Upper lobe of right lung (tissue), 1 donor: ENCODE measurements around the gene IGSF21. TPM values are rescaled to one million over a fixed set of nuclear protein-coding genes. Genes with fewer than 3 reads are reported as not detected.

ENCODE experiments used
- ATAC-seq: fragments of 200-7000 bp; cut with Tn5 transposase; one replicate; pipeline ENCODE4 v1.9.1; 2020; ENCODE audit warnings: mild to moderate bottlenecking, moderate library complexity
- DNase-seq: peaks from one replicate; pipeline ENCODE4 v3.0.0-alpha.2; 2020
- H3K27ac ChIP-seq: fragments of 200-600 bp; one replicate; pipeline ENCODE4 v1.8.0; 2022
- H3K27me3 ChIP-seq: fragments of 200-600 bp; one replicate; pipeline ENCODE4 v1.8.0; 2022; ENCODE audit warnings: mild to moderate bottlenecking
- H3K36me3 ChIP-seq: fragments of 200-600 bp; one replicate; pipeline ENCODE4 v1.8.0; 2022
- H3K4me1 ChIP-seq: fragments of 200-600 bp; one replicate; pipeline ENCODE4 v1.8.0; 2022
- H3K4me3 ChIP-seq: fragments of 200-600 bp; one replicate; pipeline ENCODE4 v1.8.0; 2022; ENCODE audit warnings: mild to moderate bottlenecking
- H3K9me3 ChIP-seq: fragments of 200-600 bp; one replicate; pipeline ENCODE4 v1.8.0; 2022
- intact Hi-C: fragments of 100-400 bp; cut with DNase I; formaldehyde crosslinking; loops from one replicate; pipeline ENCODE4 v1.11.0; 2022
- total RNA-seq: library from RNA; stranded (reverse); fragmentation: NEBNext Ultra II Directional; extraction: Animal tissue kit (Norgen Biotek cat#: 25700); gene quantifications from one replicate; pipeline ENCODE4 v1.2.1, GENCODE V29; 2021
- TF ChIP-seq, protein P1 (sequence below): fragments of 200-600 bp; IDR thresholded peaks from one replicate; pipeline ENCODE4 v1.8.0; 2022; ENCODE audit warnings: antibody characterized with exemption
- donor health status: DM: no; HTN: yes; CAD: no; lungs with severe emphysema.

The IGSF21 gene
- total RNA-seq, 1 donor from 2014 or later = 3.2 TPM

DNA sequence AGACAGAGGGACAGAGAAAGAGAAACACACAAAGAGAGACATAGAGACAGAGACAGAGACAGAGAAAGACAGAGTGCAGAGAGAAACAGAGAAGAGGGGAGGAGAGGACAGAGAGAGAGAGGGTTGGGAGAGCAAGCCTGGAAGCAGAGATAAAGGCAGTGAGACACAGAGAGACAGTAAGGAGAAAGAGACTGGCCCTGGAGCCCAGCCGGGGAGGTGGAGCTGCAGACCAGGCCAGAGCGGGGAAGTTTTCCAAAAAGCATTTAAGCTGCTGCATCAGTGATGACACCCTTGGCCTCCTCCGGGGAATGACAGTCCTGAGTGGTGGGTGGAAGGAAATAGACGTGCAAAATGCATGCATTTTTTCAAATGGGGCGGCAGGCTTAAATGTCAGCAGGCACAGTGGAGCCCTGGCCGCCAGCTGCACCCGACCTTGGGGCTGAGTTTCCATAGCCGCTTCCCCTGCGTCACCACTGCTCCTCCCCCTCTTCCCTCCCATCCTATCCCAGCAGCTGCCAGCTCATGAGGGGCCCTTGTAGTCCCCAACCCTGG is 277.7 kb downstream of the IGSF21 start:
- no peaks in the 10 kb centered on the region for H3K27me3 ChIP-seq
- no peaks in the 10 kb centered on the region for H3K4me1 ChIP-seq
- no peak for ATAC-seq
- H3K4me3 ChIP-seq = no peak overlapping the region
- no peaks in the 10 kb centered on the region for H3K9me3 ChIP-seq
- no peaks in the 10 kb centered on the region for H3K36me3 ChIP-seq
- no peak overlapping the region for H3K27ac ChIP-seq
- DNase-seq = no peak
- TF ChIP-seq, protein P1, sequence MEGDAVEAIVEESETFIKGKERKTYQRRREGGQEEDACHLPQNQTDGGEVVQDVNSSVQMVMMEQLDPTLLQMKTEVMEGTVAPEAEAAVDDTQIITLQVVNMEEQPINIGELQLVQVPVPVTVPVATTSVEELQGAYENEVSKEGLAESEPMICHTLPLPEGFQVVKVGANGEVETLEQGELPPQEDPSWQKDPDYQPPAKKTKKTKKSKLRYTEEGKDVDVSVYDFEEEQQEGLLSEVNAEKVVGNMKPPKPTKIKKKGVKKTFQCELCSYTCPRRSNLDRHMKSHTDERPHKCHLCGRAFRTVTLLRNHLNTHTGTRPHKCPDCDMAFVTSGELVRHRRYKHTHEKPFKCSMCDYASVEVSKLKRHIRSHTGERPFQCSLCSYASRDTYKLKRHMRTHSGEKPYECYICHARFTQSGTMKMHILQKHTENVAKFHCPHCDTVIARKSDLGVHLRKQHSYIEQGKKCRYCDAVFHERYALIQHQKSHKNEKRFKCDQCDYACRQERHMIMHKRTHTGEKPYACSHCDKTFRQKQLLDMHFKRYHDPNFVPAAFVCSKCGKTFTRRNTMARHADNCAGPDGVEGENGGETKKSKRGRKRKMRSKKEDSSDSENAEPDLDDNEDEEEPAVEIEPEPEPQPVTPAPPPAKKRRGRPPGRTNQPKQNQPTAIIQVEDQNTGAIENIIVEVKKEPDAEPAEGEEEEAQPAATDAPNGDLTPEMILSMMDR = no peak
- intact Hi-C loops = no loop called here

DNA sequence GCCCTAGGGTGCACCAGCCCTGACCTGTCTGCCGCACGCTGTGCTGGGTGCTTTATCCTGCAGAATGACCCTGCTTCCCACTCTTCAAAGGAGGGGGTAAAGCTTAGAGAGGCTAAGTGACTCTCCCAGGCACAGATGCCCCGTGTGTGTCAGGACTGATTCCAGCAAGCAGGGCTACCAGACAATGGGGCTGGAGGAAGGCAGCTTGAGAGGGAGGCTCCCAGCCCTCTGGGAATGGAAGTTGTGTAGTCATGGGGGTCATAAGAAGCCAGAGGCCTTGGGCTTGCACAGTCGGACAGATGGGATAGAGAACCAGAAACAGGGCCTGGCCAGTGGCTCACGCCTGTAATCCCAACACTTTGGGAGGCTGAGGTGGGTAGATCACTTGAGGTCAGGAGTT is 279.0 kb downstream of the IGSF21 start:
- no peaks in the 10 kb centered on the region for H3K9me3 ChIP-seq
- ATAC-seq (no peak), DNase-seq (no peak)
- H3K27me3 ChIP-seq = no peaks in the 10 kb centered on the region
- intact Hi-C loops = no loop called here
- no peaks in the 10 kb centered on the region for H3K4me1 ChIP-seq
- H3K27ac ChIP-seq = no peak overlapping the region
- no peaks in the 10 kb centered on the region for H3K36me3 ChIP-seq
- no peak overlapping the region for H3K4me3 ChIP-seq
- TF ChIP-seq, protein P1 = no peak

DNA sequence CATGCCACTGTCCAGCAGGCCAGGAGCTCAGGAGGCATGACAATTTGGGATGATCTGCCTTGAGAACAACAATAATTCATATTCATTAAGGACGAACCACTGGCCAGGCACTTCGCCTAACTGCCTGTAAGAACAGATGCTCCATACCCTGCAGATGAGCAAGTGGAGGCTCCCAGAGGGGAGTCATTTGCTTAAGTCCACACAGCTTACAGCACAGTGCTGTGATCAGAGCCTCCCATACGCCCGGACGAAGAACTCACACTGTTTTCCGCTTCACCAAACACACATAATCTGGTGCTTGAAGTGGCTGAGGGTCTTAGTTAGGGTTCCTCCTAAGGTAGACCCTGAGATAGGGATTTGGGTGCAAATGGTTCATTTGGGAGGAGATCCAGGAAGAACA is 279.7 kb downstream of the IGSF21 start:
- Histone ChIP-seq H3K27me3 (no peaks in the 10 kb centered on the region), H3K36me3 (no peaks in the 10 kb centered on the region), H3K9me3 (no peaks in the 10 kb centered on the region), H3K4me3 (no peak overlapping the region), H3K4me1 (no peaks in the 10 kb centered on the region), H3K27ac (no peak overlapping the region)
- ATAC-seq (no peak), DNase-seq (no peak)
- intact Hi-C loops = no loop called here
- TF ChIP-seq, protein P1 = no peak

GRCh38 chr1:18390953-18391352 is 283.4 kb downstream of the IGSF21 start:
- ATAC-seq (no peak), DNase-seq (no peak)
- Histone ChIP-seq H3K9me3 (no peaks in the 10 kb centered on the region), H3K4me3 (no peak overlapping the region), H3K4me1 (no peaks in the 10 kb centered on the region), H3K27me3 (no peaks in the 10 kb centered on the region), H3K27ac (no peak overlapping the region), H3K36me3 (no peaks in the 10 kb centered on the region)
- intact Hi-C loops = no loop called here
- TF ChIP-seq, protein P1 = no peak

- H3K4me1 ChIP-seq = no peaks in the 10 kb centered on the region
- H3K9me3 ChIP-seq = no peaks in the 10 kb centered on the region
- H3K4me3 ChIP-seq = no peak overlapping the region
- no peak overlapping the region for H3K27ac ChIP-seq
- DNase-seq = peak; percentile 9
- TF ChIP-seq, protein P1 = no peak
- H3K27me3 ChIP-seq = no peaks in the 10 kb centered on the region
- H3K36me3 ChIP-seq = no peaks in the 10 kb centered on the region
- intact Hi-C loops = no loop called here
- ATAC-seq = no peak
Measured at GRCh38 chr1:18394563-18395156, 287.1 kb downstream of the IGSF21 start.
